GM12878 (cell line): ENCODE results near the gene ADGRV1. TPM values are rescaled to one million over a fixed set of nuclear protein-coding genes. Genes with fewer than 3 reads are reported as not detected.

Experiments
- ATAC-seq: fragments of 200-7000 bp; cut with Tn5 transposase; 3 replicates; pipeline ENCODE4 v1.9.1; 2020; ENCODE audit warnings: mild to moderate bottlenecking, moderate library complexity
- BruUV-seq: library from RNA; stranded (reverse); fragments of 400-500 nt; replicated peaks from 2 replicates; lab custom pipeline; 2021; lab: Mats Ljungman, UMichigan
- CTCF ChIA-PET: fragments of 300-600 bp; sonication (Branson Sonifier 250); formaldehyde crosslinking; extraction: SDS; loops from one replicate; lab custom pipeline; 2021; ENCODE audit warnings: inconsistent platforms; lab: Yijun Ruan, JAX
- POLR2A ChIA-PET: fragments of 350-600 bp; formaldehyde crosslinking; extraction: SDS; loops from one replicate; lab custom pipeline; 2021; ENCODE audit warnings: inconsistent platforms; lab: Charles Lee
- RAD21 ChIA-PET: fragments of 300-600 bp; sonication (Branson Sonifier 250); formaldehyde crosslinking; loops from one replicate; lab custom pipeline; 2023; ENCODE audit warnings: antibody characterized with exemption; ENCODE audit not compliant: unreplicated experiment; lab: Charles Lee
- SMC1A ChIA-PET: fragments of 300-600 bp; sonication (Branson Sonifier 250); formaldehyde crosslinking; loops from one replicate; lab custom pipeline; 2023; ENCODE audit not compliant: unreplicated experiment, uncharacterized antibody; lab: Charles Lee
- DNase-seq: peaks from one replicate; pipeline ENCODE4 v3.0.0-alpha.2; 2011; ENCODE audit warnings: low read depth, low spot score
- FAIRE-seq: peaks from 3 replicates; lab custom pipeline; 2011; peaks lifted over from hg19 to GRCh38; lab: Jason Lieb, UNC
- H2AFZ ChIP-seq: 2 replicates; pipeline ENCODE4 v1.6.0; 2011; ENCODE audit warnings: low read depth, low read length, control low read depth; ENCODE audit not compliant: control insufficient read depth
- H3K27ac ChIP-seq: 2 replicates; pipeline ENCODE4 v1.5.1; 2011; ENCODE audit warnings: control low read depth; ENCODE audit not compliant: control insufficient read depth, insufficient read depth
- H3K27me3 ChIP-seq, 2 experiments: replicated peaks in 1 of 2; 2 replicates each; pipeline versions ENCODE4 v1.6.0 to v1.6.1; 2011; ENCODE audit warnings: low read length in 1 of 2; ENCODE audit not compliant: control insufficient read depth in 2 of 2, insufficient read depth in 2 of 2
- H3K36me3 ChIP-seq, 2 experiments: 2 replicates each; pipeline ENCODE4 v1.5.1; 2011; ENCODE audit warnings: low read length in 1 of 2; ENCODE audit not compliant: control insufficient read depth in 2 of 2, insufficient read depth in 2 of 2
- H3K4me1 ChIP-seq: 2 replicates; pipeline ENCODE4 v1.6.1; 2011; ENCODE audit warnings: mild to moderate bottlenecking, low read length, moderate library complexity, mixed read lengths; ENCODE audit not compliant: control insufficient read depth, insufficient read depth
- H3K4me2 ChIP-seq: 2 replicates; pipeline ENCODE4 v1.6.0; 2011; ENCODE audit warnings: control low read depth; ENCODE audit not compliant: control insufficient read depth, insufficient read depth
- H3K4me3 ChIP-seq: fragments of 200-600 bp; sonication (generic); 2 replicates; pipeline ENCODE4 v1.5.1; 2016
- H3K79me2 ChIP-seq: 2 replicates; pipeline ENCODE4 v1.6.0; 2011; ENCODE audit warnings: low read length; ENCODE audit not compliant: control insufficient read depth, insufficient read depth
- H3K9ac ChIP-seq: 2 replicates; pipeline ENCODE4 v1.8.0; 2011; ENCODE audit warnings: low read length, control low read depth, mixed read lengths; ENCODE audit not compliant: control insufficient read depth, insufficient read depth
- H3K9me3 ChIP-seq: replicated peaks from 3 replicates; pipeline ENCODE4 v1.5.1; 2011; ENCODE audit warnings: mild to moderate bottlenecking, low read length; ENCODE audit not compliant: control insufficient read depth, insufficient read depth
- H4K20me1 ChIP-seq: 2 replicates; pipeline ENCODE4 v1.6.0; 2011; ENCODE audit not compliant: control insufficient read depth, insufficient read depth
- CBX3 ChIP-seq: fragments of 200-600 bp; sonication (generic); IDR thresholded peaks from 2 replicates; pipeline ENCODE4 v1.6.1; 2016; ENCODE audit warnings: low read depth, borderline replicate concordance
- CREM ChIP-seq: IDR thresholded peaks from 2 replicates; pipeline ENCODE4 v1.6.1; 2014; ENCODE audit warnings: antibody characterized with exemption, low read depth
- ELK1 ChIP-seq: IDR thresholded peaks from 2 replicates; pipeline ENCODE4 v1.6.1; 2012; ENCODE audit warnings: low read depth, low read length, improper control_type of control experiment
- FOXK2 ChIP-seq: fragments of 450-650 bp; IDR thresholded peaks from 2 replicates; pipeline ENCODE4 v1.6.1; 2017; ENCODE audit warnings: mild to moderate bottlenecking, moderate library complexity
- GATAD2B ChIP-seq: fragments of 450-650 bp; conservative IDR thresholded peaks from 2 replicates; pipeline ENCODE4 v1.6.1; 2017; ENCODE audit warnings: low read depth, mild to moderate bottlenecking, moderate library complexity
- IKZF1 ChIP-seq: fragments of 450-650 bp; conservative IDR thresholded peaks from 2 replicates; pipeline ENCODE4 v1.6.1; 2017; ENCODE audit warnings: antibody characterized with exemption, mild to moderate bottlenecking
- JUND ChIP-seq: IDR thresholded peaks from 2 replicates; pipeline ENCODE4 v1.6.1; 2012; ENCODE audit warnings: low read depth, mild to moderate bottlenecking, low read length, improper control_type of control experiment, moderate library complexity
- MTA3 ChIP-seq: IDR thresholded peaks from 2 replicates; pipeline ENCODE4 v1.6.1; 2012; ENCODE audit warnings: low read length, inconsistent platforms, borderline replicate concordance
- NRF1 ChIP-seq: conservative IDR thresholded peaks from 2 replicates; pipeline ENCODE4 v1.6.1; 2011; ENCODE audit warnings: mild to moderate bottlenecking, low read depth, low read length, improper control_type of control experiment
- PAX5 ChIP-seq: IDR thresholded peaks from 2 replicates; pipeline ENCODE4 v1.6.1; 2011; ENCODE audit warnings: low read depth, low read length, borderline replicate concordance
- RB1 ChIP-seq: fragments of 450-650 bp; formaldehyde crosslinking; IDR thresholded peaks from 2 replicates; pipeline ENCODE4 v1.6.1; 2017; ENCODE audit warnings: mild to moderate bottlenecking, borderline replicate concordance
- SIX5 ChIP-seq: IDR thresholded peaks from 2 replicates; pipeline ENCODE4 v1.6.1; 2011; ENCODE audit warnings: mild to moderate bottlenecking, low read depth, low read length, moderate library complexity; ENCODE audit not compliant: severe bottlenecking
- SMAD1 ChIP-seq: fragments of 450-650 bp; IDR thresholded peaks from 2 replicates; pipeline ENCODE4 v1.6.1; 2018; ENCODE audit warnings: mild to moderate bottlenecking, low read depth; ENCODE audit not compliant: partially characterized antibody
- SREBF2 ChIP-seq: IDR thresholded peaks from 2 replicates; pipeline ENCODE4 v1.6.1; 2012; ENCODE audit warnings: mild to moderate bottlenecking, low read length
- YBX1 ChIP-seq: fragments of 450-650 bp; IDR thresholded peaks from 2 replicates; pipeline ENCODE4 v1.6.1; 2016; ENCODE audit warnings: antibody characterized with exemption
- ZNF24 ChIP-seq: fragments of 450-650 bp; IDR thresholded peaks from 2 replicates; pipeline ENCODE4 v1.6.1; 2017; ENCODE audit warnings: antibody characterized with exemption, mild to moderate bottlenecking
- in situ Hi-C: fragments of 300-500 bp; cut with MboI; formaldehyde crosslinking; loops from 9 replicates; pipeline ENCODE4 v1.14.3; 2018; ENCODE audit warnings: mixed read lengths
- intact Hi-C: fragments of 100-400 bp; cut with micrococcal nuclease; formaldehyde crosslinking; loops from one replicate; pipeline ENCODE4 v1.14.2; 2022; ENCODE audit not compliant: unreplicated experiment
- polyA plus RNA-seq, 11 experiments: library from polyadenylated mRNA; depleted of rRNA in 4 of 11; unstranded in 6 of 11; stranded (reverse) in 5 of 11; fragments of >200 nt; fragmentation: Nextera tagmentation in 4 of 11; fragmentation: Illumina TruSeq in 1 of 11; extraction: Ambion mirVana in 4 of 11; extraction: Trizol in 1 of 11; gene quantifications; 1 replicate in 1 of 11; 2 replicates in 10 of 11; pipeline versions ENCODE4 v1.2.1 to v1.2.3, GENCODE V29; 2011 to 2016; ENCODE audit warnings: inconsistent platforms in 2 of 11, missing spikeins in 2 of 11, low read depth in 1 of 11
- total RNA-seq, 4 experiments: library from RNA; depleted of rRNA in 3 of 4; stranded (reverse); fragments of >200 nt in 3 of 4; fragmentation: Illumina TruSeq in 1 of 4; extraction: Trizol in 1 of 4; gene quantifications; 2 replicates each; pipeline versions ENCODE4 v1.2.1 to v1.2.3, GENCODE V29; 2013 to 2021

The ADGRV1 gene
- total and polyA plus RNA-seq, 10 of the 15 experiments (the other 5 are each of a cell fraction or from before 2014, with no cell fraction given) = 0.04 to 8.1 (median 0.16) TPM; not detected in 1

DNA sequence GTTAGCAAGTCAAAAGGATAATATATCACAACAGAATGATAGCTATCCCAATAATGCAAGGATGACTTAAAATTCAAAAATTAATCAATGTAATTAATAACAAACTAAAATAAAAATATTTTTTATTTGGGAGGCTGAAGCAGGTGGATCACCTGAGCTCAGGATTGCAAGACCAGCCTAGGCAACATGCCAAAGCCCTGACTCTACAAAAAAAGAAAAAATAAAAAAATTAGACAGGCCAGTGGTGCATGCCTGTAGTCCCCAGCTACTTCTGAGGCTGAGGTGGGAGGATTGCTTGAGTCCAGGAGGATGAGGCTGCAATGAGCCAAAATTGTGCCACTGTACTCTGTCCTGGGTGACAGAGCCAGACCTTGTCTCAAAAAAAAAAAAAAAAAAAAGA lies 399.3 kb downstream of the ADGRV1 start:
- Histone ChIP-seq H3K36me3 (no peaks in the 10 kb centered on the region), H3K4me3 (no peak overlapping the region), H3K27ac (no peak overlapping the region), H4K20me1 (no peaks in the 10 kb centered on the region), H3K79me2 (no peaks in the 10 kb centered on the region), H3K9me3 (no peaks in the 10 kb centered on the region), H2AFZ (no peak overlapping the region), H3K27me3 (no peaks in the 10 kb centered on the region), H3K9ac (no peak overlapping the region), H3K4me2 (no peak overlapping the region), H3K4me1 (no peaks in the 10 kb centered on the region)
- in situ Hi-C loops = no loop called here
- no TSS peak for BruUV-seq
- intact Hi-C loops = no loop called here
- CTCF ChIA-PET = no interaction called here
- ATAC-seq = no peak
- SMC1A ChIA-PET = no interaction called here
- RAD21 ChIA-PET = no interaction called here
- POLR2A ChIA-PET = no interaction called here
- DNase-seq = no peak
- TF ChIP-seq PAX5 (no peak), SIX5 (no peak), GATAD2B (no peak), IKZF1 (no peak), CBX3 (no peak), NRF1 (no peak), ZNF24 (no peak), RB1 (no peak)
- FAIRE-seq = no peak

GRCh38 chr5:90959262-90959661 lies 400.7 kb downstream of the ADGRV1 start:
- no peaks in the 10 kb centered on the region for H3K4me1 ChIP-seq
- H3K9me3 ChIP-seq = no peaks in the 10 kb centered on the region
- H3K79me2 ChIP-seq = no peaks in the 10 kb centered on the region
- BruUV-seq = no TSS peak
- POLR2A ChIA-PET = no interaction called here
- DNase-seq = no peak
- in situ Hi-C loops = no loop called here
- no peaks in the 10 kb centered on the region for H3K36me3 ChIP-seq
- no peak overlapping the region for H3K27ac ChIP-seq
- ATAC-seq = no peak
- no peak overlapping the region for H3K9ac ChIP-seq
- H4K20me1 ChIP-seq = no peaks in the 10 kb centered on the region
- H2AFZ ChIP-seq = no peak overlapping the region
- no peak for TF ChIP-seq ELK1
- TF ChIP-seq SMAD1 = no peak
- TF ChIP-seq JUND = no peak
- no peak for TF ChIP-seq SREBF2
- no peak for TF ChIP-seq FOXK2
- TF ChIP-seq PAX5 = no peak
- no peak for TF ChIP-seq MTA3
- TF ChIP-seq CREM = no peak
- no peak for TF ChIP-seq YBX1
- TF ChIP-seq, all 136 proteins: peak for 0
- intact Hi-C loops = no loop called here
- no peak for FAIRE-seq
- SMC1A ChIA-PET = interaction anchor here (1.0 kb wide), 1 partner anchor 28 kb away, joined by 3 read pairs; no protein-coding TSS in a partner anchor
- RAD21 ChIA-PET = no interaction called here
- Histone ChIP-seq H3K4me2 (no peak overlapping the region), H3K4me3 (no peak overlapping the region), H3K27me3 (no peaks in the 10 kb centered on the region)
- CTCF ChIA-PET = no interaction called here
